H9 (cell line): ENCODE measurements around the gene MYOM1. TPM values are rescaled to one million over a fixed set of nuclear protein-coding genes. Genes with fewer than 3 reads are reported as not detected.

Experiments used
- DNase-seq: peaks from one replicate; pipeline ENCODE4 v3.0.0-alpha.2; 2017
- H2AFZ ChIP-seq: one replicate; pipeline ENCODE4 v1.6.1; 2013; ENCODE audit warnings: mild to moderate bottlenecking, low read length, control low read depth, moderate library complexity
- H2AK5ac ChIP-seq: 2 replicates; pipeline ENCODE4 v1.6.1; 2013; ENCODE audit warnings: low read length, control low read depth, mixed read lengths; ENCODE audit not compliant: insufficient read length
- H2BK120ac ChIP-seq: one replicate; pipeline ENCODE4 v1.6.1; 2013; ENCODE audit warnings: low read depth, mild to moderate bottlenecking, low read length, control low read depth, inconsistent platforms; ENCODE audit not compliant: poor library complexity, severe bottlenecking
- H2BK12ac ChIP-seq: 2 replicates; pipeline ENCODE4 v1.6.1; 2013; ENCODE audit warnings: low read length, control low read depth, mixed read lengths, low read depth; ENCODE audit not compliant: insufficient read length
- H2BK15ac ChIP-seq: 2 replicates; pipeline ENCODE4 v1.6.1; 2013; ENCODE audit warnings: low read depth, low read length, control low read depth
- H2BK20ac ChIP-seq: one replicate; pipeline ENCODE4 v1.6.1; 2013; ENCODE audit warnings: low read depth, mild to moderate bottlenecking, low read length, control low read depth, inconsistent platforms; ENCODE audit not compliant: poor library complexity, severe bottlenecking
- H2BK5ac ChIP-seq: 2 replicates; pipeline ENCODE4 v1.6.1; 2013; ENCODE audit warnings: low read length, control low read depth, mixed read lengths; ENCODE audit not compliant: insufficient read length
- H3K14ac ChIP-seq: 2 replicates; pipeline ENCODE4 v1.6.1; 2013; ENCODE audit warnings: low read length, control low read depth; ENCODE audit not compliant: insufficient read depth
- H3K18ac ChIP-seq: 2 replicates; pipeline ENCODE4 v1.6.1; 2013; ENCODE audit warnings: low read depth, mild to moderate bottlenecking, mixed read lengths, low read length, control low read depth; ENCODE audit not compliant: insufficient read length
- H3K23ac ChIP-seq: 2 replicates; pipeline ENCODE4 v1.6.1; 2013; ENCODE audit warnings: low read length, control low read depth, mixed read lengths, low read depth; ENCODE audit not compliant: insufficient read length
- H3K23me2 ChIP-seq: 2 replicates; pipeline ENCODE4 v1.6.1; 2013; ENCODE audit warnings: low read depth, mild to moderate bottlenecking, mixed read lengths, low read length, control low read depth; ENCODE audit not compliant: insufficient read length, poor library complexity, severe bottlenecking
- H3K27ac ChIP-seq: 2 replicates; pipeline ENCODE4 v1.5.1; 2013; ENCODE audit warnings: low read length, control low read depth, mixed read lengths, low read depth; ENCODE audit not compliant: insufficient read length
- H3K27me3 ChIP-seq: 2 replicates; pipeline ENCODE4 v1.6.1; 2013; ENCODE audit warnings: low read length, control low read depth, inconsistent platforms; ENCODE audit not compliant: insufficient read depth
- H3K4ac ChIP-seq: 2 replicates; pipeline ENCODE4 v1.6.1; 2013; ENCODE audit warnings: low read depth, mild to moderate bottlenecking, control low read depth, inconsistent platforms, low read length, moderate library complexity
- H3K4me1 ChIP-seq: 2 replicates; pipeline ENCODE4 v1.6.1; 2013; ENCODE audit warnings: low read length, control low read depth, inconsistent platforms; ENCODE audit not compliant: insufficient read depth
- H3K4me2 ChIP-seq: 2 replicates; pipeline ENCODE4 v1.6.1; 2013; ENCODE audit warnings: low read length, control low read depth, mixed read lengths; ENCODE audit not compliant: insufficient read length, insufficient read depth
- H3K56ac ChIP-seq: 2 replicates; pipeline ENCODE4 v1.6.1; 2013; ENCODE audit warnings: low read depth, mild to moderate bottlenecking, mixed read lengths, low read length, control low read depth; ENCODE audit not compliant: insufficient read length
- H3K79me1 ChIP-seq: 2 replicates; pipeline ENCODE4 v1.6.1; 2013; ENCODE audit warnings: low read depth, mild to moderate bottlenecking, moderate library complexity, low read length, control low read depth, inconsistent platforms; ENCODE audit not compliant: insufficient read depth, poor library complexity, severe bottlenecking
- H3K79me2 ChIP-seq: 2 replicates; pipeline ENCODE4 v1.6.1; 2013; ENCODE audit warnings: low read length, control low read depth, inconsistent platforms; ENCODE audit not compliant: insufficient read depth
- H3K9ac ChIP-seq: 2 replicates; pipeline ENCODE4 v1.6.1; 2013; ENCODE audit warnings: low read length, control low read depth, mixed read lengths; ENCODE audit not compliant: insufficient read length; ENCODE audit errors: extremely low read depth
- H3K9me3 ChIP-seq: one replicate; pipeline ENCODE4 v1.6.1; 2013; ENCODE audit warnings: low read depth, low read length, inconsistent platforms; ENCODE audit not compliant: control insufficient read depth
- H3T11ph ChIP-seq: one replicate; pipeline ENCODE4 v1.6.1; 2013; ENCODE audit warnings: mild to moderate bottlenecking, low read length, control low read depth, inconsistent platforms
- H4K20me1 ChIP-seq: one replicate; pipeline ENCODE4 v1.6.1; 2013; ENCODE audit not compliant: control insufficient read depth, insufficient read length, insufficient read depth
- H4K5ac ChIP-seq: 2 replicates; pipeline ENCODE4 v1.6.1; 2013; ENCODE audit warnings: low read depth, mild to moderate bottlenecking, mixed read lengths, low read length, control low read depth; ENCODE audit not compliant: insufficient read length
- H4K8ac ChIP-seq: replicated peaks from 2 replicates; pipeline ENCODE4 v1.6.1; 2013; ENCODE audit warnings: low read length, control low read depth, mixed read lengths, low read depth; ENCODE audit not compliant: insufficient read length
- H4K91ac ChIP-seq: 2 replicates; pipeline ENCODE4 v1.6.1; 2013; ENCODE audit warnings: low read depth, mild to moderate bottlenecking, moderate library complexity, mixed read lengths, low read length, control low read depth; ENCODE audit not compliant: insufficient read length
- H3K27ac Mint-ChIP-seq, 3 experiments: 2 replicates in 2 of 3; 3 replicates in 1 of 3; pipeline ENCODE4 v1.8.0; 2020 to 2021; ENCODE audit warnings: mixed read lengths in 3 of 3, mild to moderate bottlenecking in 1 of 3, moderate library complexity in 1 of 3
- H3K27me3 Mint-ChIP-seq: 2 replicates; pipeline ENCODE4 v1.8.0; 2021; ENCODE audit warnings: low read depth, mild to moderate bottlenecking, moderate library complexity, mixed read lengths
- H3K36me3 Mint-ChIP-seq, 3 experiments: 2 replicates in 2 of 3; 3 replicates in 1 of 3; pipeline ENCODE4 v1.8.0; 2020 to 2021; ENCODE audit warnings: low read depth in 3 of 3, mixed read lengths in 3 of 3; ENCODE audit not compliant: insufficient read depth in 1 of 3
- H3K4me1 Mint-ChIP-seq, 2 experiments: 2 replicates each; pipeline ENCODE4 v1.8.0; 2020; ENCODE audit warnings: mixed read lengths in 2 of 2
- H3K4me3 Mint-ChIP-seq, 2 experiments: 2 replicates in 1 of 2; 3 replicates in 1 of 2; pipeline ENCODE4 v1.8.0; 2020 to 2021; ENCODE audit warnings: mild to moderate bottlenecking in 2 of 2, mixed read lengths in 2 of 2, moderate library complexity in 1 of 2
- H3K9me3 Mint-ChIP-seq, 2 experiments: 2 replicates in 1 of 2; 3 replicates in 1 of 2; pipeline ENCODE4 v1.8.0; 2020; ENCODE audit warnings: mild to moderate bottlenecking in 2 of 2, mixed read lengths in 2 of 2, moderate library complexity in 1 of 2
- CTCF ChIP-seq: fragments of 200-600 bp; sonication (generic); conservative IDR thresholded peaks from 3 replicates; pipeline ENCODE4 v1.8.0; 2021; ENCODE audit warnings: antibody characterized with exemption, mild to moderate bottlenecking
- WGBS: extraction: QIAGEN DNeasy Blood & Tissue Kit; methylation state at CpG from one replicate; pipeline ENCODE4 v1.1.7; 2013; ENCODE audit warnings: missing lambda C conversion rate, low lambda C conversion rate, mixed read lengths; ENCODE audit not compliant: insufficient read length; ENCODE audit errors: extremely low coverage; 5-methylcytosine and 5-hydroxymethylcytosine counted together
- total RNA-seq: library from RNA; stranded (reverse); gene quantifications from 2 replicates; pipeline ENCODE4 v1.2.1, GENCODE V29; 2021

The MYOM1 gene
- total RNA-seq, 1 experiment from 2014 or later, result 0.17 TPM

- Histone ChIP-seq H3K9ac (no peak overlapping the region), H3K79me1 (no peaks in the 10 kb centered on the region), H4K20me1 (no peaks in the 10 kb centered on the region), H3K56ac (no peak overlapping the region), H3K4me1 (no peaks in the 10 kb centered on the region; the same call in 1 of the 2 replicates), H3K23ac (no peak overlapping the region), H3T11ph (no peak overlapping the region), H2BK120ac (no peak overlapping the region), H3K4me2 (no peak overlapping the region), H2BK20ac (no peak overlapping the region), H2AFZ (no peak overlapping the region), H3K27me3 (no peaks in the 10 kb centered on the region), H2BK5ac (no peak overlapping the region), H4K8ac (no peak overlapping the region), H4K5ac (no peak overlapping the region), H2AK5ac (no peak overlapping the region), H2BK15ac (no peak overlapping the region), H3K23me2 (no peaks in the 10 kb centered on the region), H3K4ac (no peak overlapping the region), H3K27ac (no peak overlapping the region), H4K91ac (no peak overlapping the region), H3K14ac (no peak overlapping the region), H3K18ac (no peak overlapping the region), H3K9me3 (no peaks in the 10 kb centered on the region), H2BK12ac (no peak overlapping the region), H3K79me2 (no peaks in the 10 kb centered on the region)
- Mint-ChIP-seq H3K4me3 (no peak overlapping the region), H3K27me3 (no peaks in the 10 kb centered on the region; the same call in 1 of the 2 replicates), H3K4me1 (peaks cover 8 to 9% of the 10 kb centered on the region in 2 experiments), H3K27ac (no peak overlapping the region), H3K36me3 (no peaks in the 10 kb centered on the region), H3K9me3 (no peaks in the 10 kb centered on the region)
- DNase-seq, result no peak
- TF ChIP-seq CTCF, result no peak
- no CpG with 5 or more reads among the region's 2 CpGs for WGBS
These were observed 44.5 kb downstream of the MYOM1 start for GRCh38 chr18:3175195-3175758.
